A673 (cell line): Measurements from ENCODE around the gene CDK7. TPM values are rescaled to one million over a fixed set of nuclear protein-coding genes. Genes with fewer than 3 reads are reported as not detected.

Source experiments
- BruUV-seq: library from RNA; stranded (reverse); fragments of 400-500 nt; replicated peaks from 2 replicates; lab custom pipeline; 2021; lab: Mats Ljungman, UMichigan
- CTCF ChIA-PET: fragments of 300-600 bp; sonication (Branson Sonifier 250); formaldehyde crosslinking; loops from one replicate; lab custom pipeline; 2022; ENCODE audit warnings: antibody characterized with exemption; lab: Charles Lee
- POLR2A ChIA-PET: fragments of 300-600 bp; sonication (Branson Sonifier 250); formaldehyde crosslinking; loops from one replicate; lab custom pipeline; 2022; ENCODE audit warnings: antibody characterized with exemption; ENCODE audit not compliant: low non-redundant PET; lab: Charles Lee
- DNase-seq: peaks from one replicate; pipeline ENCODE4 v3.0.0-alpha.2; 2015; ENCODE audit warnings: low spot score
- H3K27ac ChIP-seq: fragments of 200-600 bp; sonication (generic); 2 replicates; pipeline ENCODE4 v1.5.1; 2016; ENCODE audit warnings: mixed run types, low read depth, mild to moderate bottlenecking, mixed read lengths, antibody characterized with exemption, low read length; ENCODE audit not compliant: poor library complexity, severe bottlenecking
- H3K27me3 ChIP-seq: fragments of 200-600 bp; sonication (generic); replicated peaks from 2 replicates; pipeline ENCODE4 v1.6.1; 2017; ENCODE audit warnings: mixed run types, low read depth, mild to moderate bottlenecking, mixed read lengths, antibody characterized with exemption, low read length; ENCODE audit not compliant: insufficient read depth, poor library complexity
- H3K36me3 ChIP-seq: fragments of 200-600 bp; sonication (generic); 2 replicates; pipeline ENCODE4 v1.6.1; 2016; ENCODE audit warnings: mixed run types, mild to moderate bottlenecking, mixed read lengths, antibody characterized with exemption, low read length; ENCODE audit not compliant: insufficient read depth, poor library complexity, severe bottlenecking
- H3K4me1 ChIP-seq: fragments of 200-600 bp; sonication (generic); 2 replicates; pipeline ENCODE4 v1.6.1; 2017; ENCODE audit warnings: mixed run types, mild to moderate bottlenecking, mixed read lengths, antibody characterized with exemption, low read length; ENCODE audit not compliant: insufficient read depth, poor library complexity, severe bottlenecking
- H3K4me3 ChIP-seq: fragments of 200-600 bp; sonication (generic); 2 replicates; pipeline ENCODE4 v1.5.1; 2016; ENCODE audit warnings: low read depth, mixed run types, mild to moderate bottlenecking, mixed read lengths, low read length; ENCODE audit not compliant: poor library complexity, severe bottlenecking
- H3K9me3 ChIP-seq: fragments of 200-600 bp; sonication (generic); 2 replicates; pipeline ENCODE4 v1.6.1; 2016; ENCODE audit warnings: mixed run types, low read depth, mild to moderate bottlenecking, mixed read lengths, antibody characterized with exemption, low read length; ENCODE audit not compliant: poor library complexity, severe bottlenecking
- EZH2 ChIP-seq: fragments of 200-600 bp; sonication (generic); IDR thresholded peaks from 2 replicates; pipeline ENCODE4 v1.6.1; 2017; ENCODE audit warnings: borderline replicate concordance, low read depth, mild to moderate bottlenecking, mixed read lengths, antibody characterized with exemption, low read length; ENCODE audit not compliant: poor library complexity, severe bottlenecking
- intact Hi-C: fragments of 100-400 bp; cut with micrococcal nuclease; formaldehyde crosslinking; loops from one replicate; pipeline ENCODE4 v1.10.0; 2022; ENCODE audit not compliant: unreplicated experiment
- total RNA-seq: library from RNA; stranded (reverse); gene quantifications from 2 replicates; pipeline ENCODE4 v1.2.3, GENCODE V29; 2021
- TF ChIP-seq, protein P1 (sequence below): fragments of 300-800, 200-600 bp; sonication (generic); conservative IDR thresholded peaks from 2 replicates; pipeline ENCODE4 v1.5.1; 2017; ENCODE audit warnings: low read depth, mild to moderate bottlenecking, antibody characterized with exemption, low read length, moderate library complexity, mixed read lengths

Gene CDK7
- total RNA-seq, 1 experiment from 2014 or later = 35.8 TPM

DNA sequence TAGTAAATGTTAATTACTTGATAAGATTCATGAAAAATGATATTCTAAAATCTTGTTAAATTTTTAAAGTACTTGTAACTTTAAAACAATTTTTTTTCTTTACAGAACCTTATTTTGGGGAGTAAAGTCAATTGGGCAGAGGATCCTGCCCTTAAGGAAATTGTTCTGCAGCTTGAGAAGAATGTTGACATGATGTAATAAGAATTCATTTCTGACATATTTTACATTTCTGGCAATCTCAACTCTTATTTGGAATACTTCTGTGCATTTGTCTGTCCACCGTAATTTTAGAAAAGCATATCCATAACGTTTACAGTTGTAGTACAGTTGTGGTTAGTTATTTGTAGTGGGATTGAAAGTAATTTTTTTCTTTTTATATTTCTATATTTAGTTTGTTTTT, 25.1 kb upstream of the CDK7 start:
- no peak for DNase-seq
- POLR2A ChIA-PET = no interaction called here
- H3K36me3 ChIP-seq = peaks cover 36% of the 10 kb centered on the region
- no peaks in the 10 kb centered on the region for H3K27me3 ChIP-seq
- intact Hi-C loops = loop anchor here (10.0 kb wide), 1 partner anchor 115 kb away; the partner anchor contains the start of gene SLC30A5
- no peak for TF ChIP-seq EZH2
- TF ChIP-seq, protein P1, sequence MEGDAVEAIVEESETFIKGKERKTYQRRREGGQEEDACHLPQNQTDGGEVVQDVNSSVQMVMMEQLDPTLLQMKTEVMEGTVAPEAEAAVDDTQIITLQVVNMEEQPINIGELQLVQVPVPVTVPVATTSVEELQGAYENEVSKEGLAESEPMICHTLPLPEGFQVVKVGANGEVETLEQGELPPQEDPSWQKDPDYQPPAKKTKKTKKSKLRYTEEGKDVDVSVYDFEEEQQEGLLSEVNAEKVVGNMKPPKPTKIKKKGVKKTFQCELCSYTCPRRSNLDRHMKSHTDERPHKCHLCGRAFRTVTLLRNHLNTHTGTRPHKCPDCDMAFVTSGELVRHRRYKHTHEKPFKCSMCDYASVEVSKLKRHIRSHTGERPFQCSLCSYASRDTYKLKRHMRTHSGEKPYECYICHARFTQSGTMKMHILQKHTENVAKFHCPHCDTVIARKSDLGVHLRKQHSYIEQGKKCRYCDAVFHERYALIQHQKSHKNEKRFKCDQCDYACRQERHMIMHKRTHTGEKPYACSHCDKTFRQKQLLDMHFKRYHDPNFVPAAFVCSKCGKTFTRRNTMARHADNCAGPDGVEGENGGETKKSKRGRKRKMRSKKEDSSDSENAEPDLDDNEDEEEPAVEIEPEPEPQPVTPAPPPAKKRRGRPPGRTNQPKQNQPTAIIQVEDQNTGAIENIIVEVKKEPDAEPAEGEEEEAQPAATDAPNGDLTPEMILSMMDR = no peak
- no peak overlapping the region for H3K4me3 ChIP-seq
- CTCF ChIA-PET = no interaction called here
- no TSS peak for BruUV-seq
- no peak overlapping the region for H3K27ac ChIP-seq
- H3K9me3 ChIP-seq = no peaks in the 10 kb centered on the region
- no peaks in the 10 kb centered on the region for H3K4me1 ChIP-seq

DNA sequence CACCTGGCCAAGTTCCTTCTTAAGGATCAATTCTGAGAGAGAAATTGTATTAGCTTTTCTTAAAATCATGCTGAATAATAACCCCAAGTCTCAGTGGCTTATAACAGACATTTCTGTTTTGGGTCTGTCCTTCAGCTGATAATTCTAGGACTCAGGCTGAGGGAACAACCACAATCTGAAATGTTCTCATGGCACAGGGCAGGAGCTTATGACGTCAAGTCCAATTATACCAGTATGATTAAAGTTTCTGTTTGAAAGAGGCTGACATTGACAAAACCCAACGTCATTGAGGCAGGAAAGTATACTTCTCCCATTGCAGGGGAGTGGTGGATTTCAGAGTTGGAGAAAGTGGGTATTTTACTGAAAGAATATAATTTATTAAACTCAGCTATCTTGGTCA, 23.5 kb upstream of the CDK7 start:
- H3K9me3 ChIP-seq = no peaks in the 10 kb centered on the region
- no TSS peak for BruUV-seq
- no peak for DNase-seq
- H3K4me3 ChIP-seq = no peak overlapping the region
- peaks cover 31% of the 10 kb centered on the region for H3K36me3 ChIP-seq
- H3K4me1 ChIP-seq = no peaks in the 10 kb centered on the region
- H3K27ac ChIP-seq = no peak overlapping the region
- CTCF ChIA-PET = no interaction called here
- intact Hi-C loops = loop anchor here (10.0 kb wide), 1 partner anchor 116 kb away; the partner anchor contains the start of gene SLC30A5
- TF ChIP-seq, protein P1 = no peak
- no peak for TF ChIP-seq EZH2
- H3K27me3 ChIP-seq = no peaks in the 10 kb centered on the region
- POLR2A ChIA-PET = no interaction called here

DNA sequence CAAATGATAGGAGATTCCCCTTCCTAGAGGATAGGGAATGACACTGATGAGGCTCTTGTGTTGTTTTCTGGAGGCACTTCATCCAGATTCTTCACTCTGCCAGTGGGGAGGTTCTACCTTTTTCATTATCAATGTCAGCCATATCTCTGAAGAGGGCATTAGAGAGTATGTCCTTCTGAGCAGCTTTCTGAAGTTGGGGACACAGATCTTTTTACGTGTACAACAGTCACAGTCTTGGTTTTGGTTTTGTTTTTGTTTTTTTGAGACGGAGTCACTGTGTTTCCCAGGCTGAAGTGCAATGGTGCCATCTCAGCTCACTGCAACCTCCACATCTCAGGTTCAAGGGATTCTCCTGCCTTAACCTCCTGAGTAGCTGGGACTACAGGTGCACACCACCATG, 22.7 kb upstream of the CDK7 start:
- BruUV-seq = no TSS peak
- POLR2A ChIA-PET = no interaction called here

More for the DNA sequence above, 22.7 kb upstream of the CDK7 start:
- Histone ChIP-seq H3K4me1 (no peaks in the 10 kb centered on the region), H3K27me3 (no peaks in the 10 kb centered on the region), H3K4me3 (no peak overlapping the region), H3K36me3 (peaks cover 25% of the 10 kb centered on the region), H3K27ac (no peak overlapping the region), H3K9me3 (no peaks in the 10 kb centered on the region)
- intact Hi-C loops = loop anchor here (10.0 kb wide), 1 partner anchor 117 kb away; the partner anchor contains the start of gene SLC30A5
- no peak for TF ChIP-seq EZH2
- TF ChIP-seq, protein P1 = no peak
- CTCF ChIA-PET = no interaction called here
- DNase-seq = no peak
